ENCODE results near the gene ZNF383.
"Not testable (repeated sequence)": the region's sequence is repeated elsewhere in the genome, so short reads cannot be mapped to it uniquely, and the experiment has no call there.

DNA sequence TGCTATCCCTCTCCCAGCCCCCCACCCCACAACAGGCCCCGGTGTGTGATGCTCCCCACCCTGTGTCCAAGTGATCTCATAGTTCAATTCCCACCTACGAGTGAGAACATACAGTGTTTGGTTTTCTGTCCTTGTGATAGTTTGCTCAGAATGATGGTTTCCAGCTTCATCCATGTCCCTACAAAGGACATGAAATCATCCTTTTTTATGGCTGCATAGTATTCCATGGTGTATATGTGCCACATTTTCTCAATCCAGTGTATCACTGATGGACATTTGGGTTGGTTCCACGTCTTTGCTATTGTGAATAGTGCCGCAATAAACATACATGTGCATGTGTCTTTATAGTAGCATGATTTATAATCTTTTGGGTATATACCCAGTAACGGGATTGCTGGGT is 20.9 kb upstream of the ZNF383 start:
- TF ChIP-seq POLR2A (IDR thresholded peaks at IDR 0.05); POLR2AphosphoS5 (IDR thresholded peaks at IDR 0.05; ENCODE audit: insufficient read depth in 1 of 2, low read depth in 1 of 2): not testable (repeated sequence)
- TF ChIP-seq, protein P1, sequence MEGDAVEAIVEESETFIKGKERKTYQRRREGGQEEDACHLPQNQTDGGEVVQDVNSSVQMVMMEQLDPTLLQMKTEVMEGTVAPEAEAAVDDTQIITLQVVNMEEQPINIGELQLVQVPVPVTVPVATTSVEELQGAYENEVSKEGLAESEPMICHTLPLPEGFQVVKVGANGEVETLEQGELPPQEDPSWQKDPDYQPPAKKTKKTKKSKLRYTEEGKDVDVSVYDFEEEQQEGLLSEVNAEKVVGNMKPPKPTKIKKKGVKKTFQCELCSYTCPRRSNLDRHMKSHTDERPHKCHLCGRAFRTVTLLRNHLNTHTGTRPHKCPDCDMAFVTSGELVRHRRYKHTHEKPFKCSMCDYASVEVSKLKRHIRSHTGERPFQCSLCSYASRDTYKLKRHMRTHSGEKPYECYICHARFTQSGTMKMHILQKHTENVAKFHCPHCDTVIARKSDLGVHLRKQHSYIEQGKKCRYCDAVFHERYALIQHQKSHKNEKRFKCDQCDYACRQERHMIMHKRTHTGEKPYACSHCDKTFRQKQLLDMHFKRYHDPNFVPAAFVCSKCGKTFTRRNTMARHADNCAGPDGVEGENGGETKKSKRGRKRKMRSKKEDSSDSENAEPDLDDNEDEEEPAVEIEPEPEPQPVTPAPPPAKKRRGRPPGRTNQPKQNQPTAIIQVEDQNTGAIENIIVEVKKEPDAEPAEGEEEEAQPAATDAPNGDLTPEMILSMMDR (IDR thresholded peaks at IDR 0.05): not testable (repeated sequence)

Measured in vagina (tissue), 2 donors.